Vagina (tissue), 2 donors: ENCODE measurements around the gene NT5E. TPM values are rescaled to one million over a fixed set of nuclear protein-coding genes. Genes with fewer than 3 reads are reported as not detected.

Source experiments
- DNase-seq, 2 donors: peaks; one replicate each; pipeline ENCODE4 v3.0.0-alpha.2; 2017; ENCODE audit errors: extremely low spot score in 2 of 2
- H3K27ac ChIP-seq: fragments of 200-600 bp; sonication (generic); one replicate; pipeline ENCODE4 v1.5.1; 2019
- H3K27me3 ChIP-seq: fragments of 200-600 bp; sonication (generic); one replicate; pipeline ENCODE4 v1.5.1; 2019
- H3K36me3 ChIP-seq, 2 donors: fragments of 200-600 bp; sonication (generic); one replicate each; pipeline ENCODE4 v1.5.1; 2017 to 2019
- H3K4me1 ChIP-seq: fragments of 200-600 bp; sonication (generic); one replicate; pipeline ENCODE4 v1.5.1; 2019
- H3K4me3 ChIP-seq, 2 donors: fragments of 200-600 bp; sonication (generic); 1 replicate in 1 of 2; 2 replicates in 1 of 2; pipeline ENCODE4 v1.5.1; 2016 to 2019
- H3K9me3 ChIP-seq: fragments of 200-600 bp; sonication (generic); one replicate; pipeline ENCODE4 v1.5.1; 2019
- CTCF ChIP-seq, 3 experiments: fragments of 450-650 bp in 2 of 3; fragments of 200-600 bp in 1 of 3; sonication (generic) in 1 of 3; IDR thresholded peaks; one replicate each; pipeline ENCODE4 v1.5.1; 2017 to 2019; ENCODE audit warnings: antibody characterized with exemption in 3 of 3, mild to moderate bottlenecking in 2 of 3, moderate library complexity in 2 of 3
- POLR2A ChIP-seq, 2 donors: fragments of 450-650 bp; IDR thresholded peaks; one replicate each; pipeline ENCODE4 v1.6.1; 2017; ENCODE audit warnings: antibody characterized with exemption in 2 of 2, mild to moderate bottlenecking in 2 of 2, moderate library complexity in 2 of 2
- POLR2AphosphoS5 ChIP-seq, 2 donors: sonication (generic); formaldehyde crosslinking; IDR thresholded peaks; one replicate each; pipeline ENCODE4 v1.9.0; 2017; ENCODE audit warnings: antibody characterized with exemption in 2 of 2, mild to moderate bottlenecking in 2 of 2, low read depth in 1 of 2; ENCODE audit not compliant: insufficient read depth in 1 of 2
- intact Hi-C: fragments of 100-400 bp; cut with DNase I; formaldehyde crosslinking; loops from one replicate; pipeline ENCODE4 v1.15.1; 2023
- total RNA-seq: library from RNA; depleted of rRNA; stranded (reverse); fragments of >200 nt; gene quantifications from one replicate; pipeline ENCODE4 v1.2.3, GENCODE V29; 2016

NT5E gene
- total RNA-seq, 1 donor from 2014 or later = 87.2 TPM

- no peak for TF ChIP-seq CTCF (IDR thresholded peaks at IDR 0.05)
- TF ChIP-seq POLR2A (IDR thresholded peaks at IDR 0.05) = no peak
- no peak for TF ChIP-seq POLR2AphosphoS5 (IDR thresholded peaks at IDR 0.05; ENCODE audit: insufficient read depth in 1 of 2, low read depth in 1 of 2)
- Histone ChIP-seq H3K27me3 (no peaks in the 10 kb centered on the region), H3K36me3 (no peaks in the 10 kb centered on the region), H3K27ac (peak overlapping the region; percentile 92), H3K4me1 (peaks cover 27% of the 10 kb centered on the region), H3K9me3 (no peaks in the 10 kb centered on the region), H3K4me3 (peak overlapping the region; percentile 76 to 79)
- no peak for DNase-seq
- intact Hi-C loops = no loop called here
Observed at GRCh38 chr6:85452441-85452881, 2.6 kb downstream of the NT5E start.

- no peak for TF ChIP-seq POLR2AphosphoS5 (IDR thresholded peaks at IDR 0.05; ENCODE audit: insufficient read depth in 1 of 2, low read depth in 1 of 2)
- TF ChIP-seq POLR2A (IDR thresholded peaks at IDR 0.05) = no peak
- no peak for TF ChIP-seq CTCF (IDR thresholded peaks at IDR 0.05)
Observed at GRCh38 chr6:85453052-85453451, 3.2 kb downstream of the NT5E start.

GRCh38 chr6:85453490-85453889, 3.6 kb downstream of the NT5E start:
- H3K27me3 ChIP-seq = no peaks in the 10 kb centered on the region
- no peaks in the 10 kb centered on the region for H3K36me3 ChIP-seq
- no peak for DNase-seq
- intact Hi-C loops = no loop called here
- peaks cover 36% of the 10 kb centered on the region for H3K4me1 ChIP-seq
- H3K9me3 ChIP-seq = no peaks in the 10 kb centered on the region
- H3K4me3 ChIP-seq = no peak overlapping the region
- peak overlapping the region; percentile 92 for H3K27ac ChIP-seq
- no peak for TF ChIP-seq POLR2AphosphoS5 (IDR thresholded peaks at IDR 0.05; ENCODE audit: insufficient read depth in 1 of 2, low read depth in 1 of 2)
- TF ChIP-seq CTCF (IDR thresholded peaks at IDR 0.05) = no peak
- TF ChIP-seq POLR2A (IDR thresholded peaks at IDR 0.05) = no peak

More at GRCh38 chr6:85453052-85453451, 3.2 kb downstream of the NT5E start:
- Histone ChIP-seq H3K4me3 (peak overlapping the region; percentile 76 to 79), H3K9me3 (no peaks in the 10 kb centered on the region), H3K4me1 (peaks cover 32% of the 10 kb centered on the region), H3K27ac (peak overlapping the region; percentile 92), H3K27me3 (no peaks in the 10 kb centered on the region), H3K36me3 (no peaks in the 10 kb centered on the region)
- intact Hi-C loops = no loop called here
- DNase-seq = no peak

GRCh38 chr6:85455471-85456026, 5.7 kb downstream of the NT5E start:
- Histone ChIP-seq H3K36me3 (no peaks in the 10 kb centered on the region), H3K4me3 (no peak overlapping the region), H3K27ac (peak overlapping the region; percentile 15), H3K9me3 (no peaks in the 10 kb centered on the region), H3K4me1 (peaks cover 57% of the 10 kb centered on the region), H3K27me3 (no peaks in the 10 kb centered on the region)
- intact Hi-C loops = no loop called here
- DNase-seq = no peak
- no peak for TF ChIP-seq CTCF (IDR thresholded peaks at IDR 0.05)
- no peak for TF ChIP-seq POLR2AphosphoS5 (IDR thresholded peaks at IDR 0.05; ENCODE audit: insufficient read depth in 1 of 2, low read depth in 1 of 2)
- TF ChIP-seq POLR2A (IDR thresholded peaks at IDR 0.05) = no peak

GRCh38 chr6:85456782-85457181, 6.9 kb downstream of the NT5E start:
- intact Hi-C loops = no loop called here
- peak overlapping the region; percentile 15 for H3K27ac ChIP-seq
- peaks cover 69% of the 10 kb centered on the region for H3K4me1 ChIP-seq
- H3K27me3 ChIP-seq = no peaks in the 10 kb centered on the region
- no peak for DNase-seq
- TF ChIP-seq POLR2A (IDR thresholded peaks at IDR 0.05) = no peak
- TF ChIP-seq POLR2AphosphoS5 (IDR thresholded peaks at IDR 0.05; ENCODE audit: insufficient read depth in 1 of 2, low read depth in 1 of 2) = no peak
- TF ChIP-seq CTCF (IDR thresholded peaks at IDR 0.05) = no peak
- H3K9me3 ChIP-seq = no peaks in the 10 kb centered on the region
- H3K36me3 ChIP-seq = no peaks in the 10 kb centered on the region
- no peak overlapping the region for H3K4me3 ChIP-seq
